Breast epithelium (tissue), 4 donors: ENCODE data around the gene TAOK1. TPM values are rescaled to one million over a fixed set of nuclear protein-coding genes. Genes with fewer than 3 reads are reported as not detected.

Experiments
- DNase-seq, 2 donors: peaks; one replicate each; pipeline ENCODE4 v3.0.0-alpha.2; 2019; ENCODE audit warnings: low spot score in 2 of 2
- H3K27ac ChIP-seq, 2 donors: fragments of 200-600 bp; sonication (generic) in 1 of 2; one replicate each; pipeline ENCODE4 v1.5.1; 2016 to 2019; ENCODE audit warnings: mild to moderate bottlenecking in 1 of 2
- H3K27me3 ChIP-seq, 2 donors: fragments of 200-600 bp; sonication (generic) in 1 of 2; one replicate each; pipeline versions ENCODE4 v1.5.1 to v1.6.0; 2017 to 2019; ENCODE audit warnings: control low read depth in 1 of 2, mild to moderate bottlenecking in 1 of 2
- H3K36me3 ChIP-seq: fragments of 200-600 bp; one replicate; pipeline ENCODE4 v1.5.1; 2019
- H3K4me1 ChIP-seq, 2 donors: fragments of 200-600 bp; sonication (generic); one replicate each; pipeline ENCODE4 v1.5.1; 2016 to 2019; ENCODE audit warnings: control low read depth in 1 of 2
- H3K4me3 ChIP-seq, 3 donors: fragments of 200-600 bp; sonication (generic); 1 replicate in 2 of 3; 2 replicates in 1 of 3; pipeline ENCODE4 v1.5.1; 2016 to 2019; ENCODE audit warnings: mild to moderate bottlenecking in 3 of 3, moderate library complexity in 2 of 3
- H3K9me3 ChIP-seq, 2 donors: fragments of 200-600 bp; sonication (generic) in 1 of 2; one replicate each; pipeline ENCODE4 v1.5.1; 2016 to 2019; ENCODE audit warnings: control low read depth in 1 of 2
- CTCF ChIP-seq, 3 donors: fragments of 450-650 bp; IDR thresholded peaks; one replicate each; pipeline ENCODE4 v1.5.1; 2016 to 2017; ENCODE audit warnings: antibody characterized with exemption in 3 of 3, mild to moderate bottlenecking in 3 of 3, moderate library complexity in 3 of 3
- POLR2A ChIP-seq: fragments of 450-650 bp; IDR thresholded peaks from one replicate; pipeline ENCODE4 v1.6.1; 2016; ENCODE audit warnings: antibody characterized with exemption, mild to moderate bottlenecking, moderate library complexity
- POLR2AphosphoS5 ChIP-seq, 3 donors: sonication (generic); formaldehyde crosslinking; IDR thresholded peaks; one replicate each; pipeline ENCODE4 v1.6.1; 2017; ENCODE audit warnings: antibody characterized with exemption in 3 of 3
- intact Hi-C: fragments of 100-400 bp; cut with DNase I; formaldehyde crosslinking; loops from one replicate; pipeline ENCODE4 v1.15.1; 2023; ENCODE audit warnings: low total_unique reads
- total RNA-seq, 3 donors: library from RNA; depleted of rRNA; stranded (reverse); fragments of >200 nt; gene quantifications; one replicate each; pipeline ENCODE4 v1.1.0, GENCODE V29; 2016

The TAOK1 gene
- total RNA-seq, 3 donors from 2014 or later: 62.6 to 77.1 (median 67.8) TPM

DNA sequence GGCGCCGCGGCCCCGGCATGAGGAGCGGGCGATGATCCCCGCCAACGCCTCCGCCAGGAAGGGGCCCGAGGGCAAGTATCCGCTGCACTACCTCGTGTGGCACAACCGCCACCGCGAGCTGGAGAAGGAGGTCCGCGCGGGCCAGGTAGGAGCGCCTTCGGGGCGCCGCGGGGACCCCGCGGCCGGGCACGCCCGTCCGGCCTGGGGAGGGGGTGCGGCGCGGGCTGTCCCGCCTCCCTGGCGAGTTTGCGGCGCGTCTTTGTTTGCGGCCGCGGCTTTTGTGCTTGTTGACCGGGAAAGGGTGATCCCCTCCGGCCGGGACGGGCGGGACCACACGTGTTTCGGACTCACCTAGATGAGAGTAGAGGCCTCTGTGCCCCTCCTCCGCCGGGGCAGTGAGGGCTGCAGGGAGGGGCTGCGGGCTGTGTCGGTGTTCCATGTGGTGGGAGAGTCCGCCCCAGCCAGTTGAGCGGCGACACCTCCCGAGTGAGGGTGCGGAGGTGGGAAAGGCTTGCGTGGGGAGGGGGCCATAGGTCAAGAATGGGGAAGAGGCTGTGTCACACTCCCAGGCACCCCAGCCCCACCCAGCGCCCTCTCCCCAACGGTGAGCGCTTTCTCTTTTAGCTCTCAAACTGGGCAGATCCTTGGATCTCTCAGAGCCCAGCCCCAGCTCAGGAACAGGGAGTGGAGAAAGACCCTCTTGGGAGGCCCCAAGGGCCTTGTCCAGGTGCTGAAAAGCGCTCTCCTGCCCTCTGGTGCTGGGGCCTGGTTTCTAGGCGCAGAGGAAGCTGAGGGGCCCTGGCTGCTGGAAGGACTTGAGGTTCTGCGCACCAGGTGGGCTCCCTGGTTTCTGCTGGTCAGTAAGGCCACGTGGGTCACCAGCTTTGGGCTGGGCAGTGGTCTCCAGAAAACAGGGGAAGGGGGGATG is 203.7 kb downstream of the TAOK1 start:
- no peak for DNase-seq
- H3K4me1 ChIP-seq: peaks cover 7 to 28% of the 10 kb centered on the region in 2 donors
- TF ChIP-seq CTCF (IDR thresholded peaks at IDR 0.05) (no peak), POLR2A (no peak), POLR2AphosphoS5 (IDR thresholded peaks at IDR 0.05) (no peak)
- no peak overlapping the region for H3K27ac ChIP-seq
- H3K4me3 ChIP-seq: peak overlapping the region; percentile 70 to 94 (median 78)
- H3K9me3 ChIP-seq: no peaks in the 10 kb centered on the region
- intact Hi-C loops: no loop called here
- no peaks in the 10 kb centered on the region for H3K27me3 ChIP-seq
- H3K36me3 ChIP-seq: no peaks in the 10 kb centered on the region

DNA sequence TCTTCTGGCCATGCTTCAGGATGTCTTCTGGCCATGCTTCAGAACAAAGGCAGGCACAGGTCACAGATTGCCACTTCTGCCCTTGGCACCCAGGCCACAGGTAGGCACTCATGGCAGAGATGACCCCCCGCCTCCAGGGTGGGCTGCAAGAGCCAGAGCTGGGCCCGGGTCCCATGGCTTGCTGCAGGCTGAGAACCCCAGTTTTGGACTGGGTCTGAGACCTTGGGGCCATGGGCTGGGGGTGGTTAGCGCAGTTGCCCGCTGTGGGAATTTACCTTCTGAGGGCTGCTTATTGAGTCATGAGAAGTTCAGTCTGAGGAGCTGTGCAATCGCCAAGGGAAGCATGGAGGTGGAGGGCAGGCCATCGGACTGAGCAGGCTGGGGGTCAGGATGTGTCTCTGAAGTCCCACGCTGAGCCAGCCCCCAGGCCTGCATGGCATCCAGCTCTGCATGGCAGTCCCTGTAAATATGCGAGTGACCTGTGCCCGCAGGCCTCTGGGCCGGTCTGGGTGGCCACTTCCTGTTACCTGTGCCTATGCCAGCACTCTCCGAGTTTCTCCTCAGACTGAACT is 204.4 kb downstream of the TAOK1 start:
- intact Hi-C loops: no loop called here
- peak overlapping the region in 1 of 3 donors; percentile 94 for H3K4me3 ChIP-seq
- no peak for DNase-seq
- peaks cover 7 to 28% of the 10 kb centered on the region in 2 donors for H3K4me1 ChIP-seq
- TF ChIP-seq POLR2A (no peak), CTCF (IDR thresholded peaks at IDR 0.05) (no peak), POLR2AphosphoS5 (IDR thresholded peaks at IDR 0.05) (no peak)
- H3K27me3 ChIP-seq: no peaks in the 10 kb centered on the region
- H3K9me3 ChIP-seq: no peaks in the 10 kb centered on the region
- H3K27ac ChIP-seq: no peak overlapping the region
- H3K36me3 ChIP-seq: no peaks in the 10 kb centered on the region

DNA sequence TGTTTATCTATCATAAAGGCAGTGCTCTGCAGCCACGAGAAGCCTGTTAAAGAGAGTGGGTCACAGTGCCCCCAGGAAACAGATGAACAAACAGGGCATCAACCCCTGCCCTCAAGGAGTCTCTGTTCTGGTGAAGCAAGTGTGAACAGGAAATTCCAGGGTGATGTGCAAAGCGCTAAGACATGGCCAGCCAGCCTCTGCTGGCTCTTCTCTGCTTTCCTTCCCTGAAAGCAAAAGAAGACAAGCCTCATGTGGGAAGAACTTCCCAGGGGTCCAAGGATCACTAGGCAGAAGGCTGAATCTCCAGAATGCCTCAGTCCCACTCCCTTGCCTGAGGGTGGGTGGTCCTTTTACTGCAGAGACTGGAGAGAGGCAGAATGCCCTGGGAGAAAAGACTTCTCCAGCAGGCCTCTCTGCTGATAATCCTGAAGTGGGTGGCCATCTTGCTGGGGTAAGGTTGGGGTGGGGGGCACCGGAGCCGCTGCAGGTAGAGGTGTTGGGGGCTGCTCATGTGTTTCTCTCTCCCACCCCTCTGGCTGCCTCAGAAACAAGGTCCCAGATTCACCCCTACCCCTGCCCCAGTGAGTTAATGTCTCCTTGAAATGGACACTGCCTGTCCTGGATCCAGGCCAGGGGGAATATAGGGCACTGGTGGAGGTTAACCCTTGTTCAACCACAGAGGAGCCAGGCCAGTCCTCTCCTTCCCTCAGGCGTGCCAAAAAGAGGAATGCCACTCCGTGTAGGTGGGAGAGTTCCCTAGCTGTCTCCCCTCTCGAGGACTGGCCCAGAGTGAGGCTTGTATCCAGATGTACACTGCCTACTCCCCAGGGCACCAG is 205.2 kb downstream of the TAOK1 start:
- TF ChIP-seq POLR2AphosphoS5 (IDR thresholded peaks at IDR 0.05): no peak
- no peak for TF ChIP-seq POLR2A
- TF ChIP-seq CTCF (IDR thresholded peaks at IDR 0.05): no peak
- intact Hi-C loops: no loop called here
- no peaks in the 10 kb centered on the region for H3K9me3 ChIP-seq
- peak overlapping the region in 1 of 2 donors; percentile 52 for H3K27ac ChIP-seq
- H3K4me1 ChIP-seq: peaks cover 7 to 24% of the 10 kb centered on the region in 2 donors
- DNase-seq: no peak
- no peaks in the 10 kb centered on the region for H3K27me3 ChIP-seq
- no peak overlapping the region for H3K4me3 ChIP-seq
- H3K36me3 ChIP-seq: no peaks in the 10 kb centered on the region

- intact Hi-C loops: no loop called here
- Histone ChIP-seq H3K36me3 (no peaks in the 10 kb centered on the region), H3K4me1 (peaks cover 7 to 16% of the 10 kb centered on the region in 2 donors), H3K4me3 (no peak overlapping the region), H3K27me3 (no peaks in the 10 kb centered on the region), H3K9me3 (no peaks in the 10 kb centered on the region), H3K27ac (peak overlapping the region in 1 of 2 donors; percentile 52)
- no peak for DNase-seq
- TF ChIP-seq POLR2A: no peak
- TF ChIP-seq POLR2AphosphoS5 (IDR thresholded peaks at IDR 0.05): no peak
- no peak for TF ChIP-seq CTCF (IDR thresholded peaks at IDR 0.05)
Measured at GRCh38 chr17:29595943-29596774, 206.0 kb downstream of the TAOK1 start.
